ENCODE measurements around the gene BCO1. TPM values are rescaled to one million over a fixed set of nuclear protein-coding genes. Genes with fewer than 3 reads are reported as not detected.

Gene BCO1
- total RNA-seq, 3 donors from 2014 or later (not counting 1 experiment from before 2014, with no cell fraction given), result not detected

- Mint-ChIP-seq H3K27me3 (ENCODE audit: low read depth in 2 of 2) (peaks cover 13 to 15% of the 10 kb centered on the region in 2 donors), H3K27ac (no peak overlapping the region), H3K9me3 (no peaks in the 10 kb centered on the region), H3K4me1 (no peaks in the 10 kb centered on the region), H3K4me3 (no peak overlapping the region), H3K36me3 (no peaks in the 10 kb centered on the region)
- no peaks in the 10 kb centered on the region for H3K27me3 ChIP-seq (ENCODE audit: control insufficient read depth, insufficient read depth, low read length)
- no peak overlapping the region for H3K27ac ChIP-seq (ENCODE audit: low read length)
- no peak overlapping the region for H3K4me3 ChIP-seq (ENCODE audit: low read length)
- H3K9me3 ChIP-seq (ENCODE audit: control insufficient read depth, insufficient read depth, low read length), result no peaks in the 10 kb centered on the region
- no CpG with 5 or more reads among the region's 2 CpGs for WGBS (ENCODE audit: insufficient coverage)
- intact Hi-C loops (cut with micrococcal nuclease), result no loop called here
- no peak for TF ChIP-seq CTCF (IDR thresholded peaks at IDR 0.05)
- H3K36me3 ChIP-seq (ENCODE audit: control insufficient read depth, insufficient read depth, low read length), result no peaks in the 10 kb centered on the region
- ATAC-seq (no peak), DNase-seq (no peak)
- no peaks in the 10 kb centered on the region for H3K4me1 ChIP-seq (ENCODE audit: control insufficient read depth, insufficient read depth, low read length)
Observed at GRCh38 chr16:81227785-81228184, 10.7 kb upstream of the BCO1 start.

- Mint-ChIP-seq H3K4me3 (no peak overlapping the region), H3K36me3 (no peaks in the 10 kb centered on the region), H3K27ac (no peak overlapping the region), H3K27me3 (ENCODE audit: low read depth in 2 of 2) (peaks cover 12 to 13% of the 10 kb centered on the region in 2 donors), H3K9me3 (no peaks in the 10 kb centered on the region), H3K4me1 (no peaks in the 10 kb centered on the region)
- no peak for TF ChIP-seq CTCF (IDR thresholded peaks at IDR 0.05)
- Histone ChIP-seq H3K4me3 (ENCODE audit: low read length) (no peak overlapping the region), H3K4me1 (ENCODE audit: control insufficient read depth, insufficient read depth, low read length) (no peaks in the 10 kb centered on the region), H3K36me3 (ENCODE audit: control insufficient read depth, insufficient read depth, low read length) (no peaks in the 10 kb centered on the region), H3K27ac (ENCODE audit: low read length) (no peak overlapping the region), H3K9me3 (ENCODE audit: control insufficient read depth, insufficient read depth, low read length) (no peaks in the 10 kb centered on the region), H3K27me3 (ENCODE audit: control insufficient read depth, insufficient read depth, low read length) (no peaks in the 10 kb centered on the region)
- DNase-seq, result no peak
- WGBS (ENCODE audit: insufficient coverage), result 77% methylated on average over 7 of the region's 7 CpGs
- no peak for ATAC-seq
- intact Hi-C loops (cut with micrococcal nuclease), result no loop called here
Observed at GRCh38 chr16:81229811-81230210, 8.7 kb upstream of the BCO1 start.

- 53% methylated on average over 4 of the region's 5 CpGs for WGBS (ENCODE audit: insufficient coverage)
- Mint-ChIP-seq H3K4me3 (no peak overlapping the region), H3K27ac (no peak overlapping the region), H3K27me3 (ENCODE audit: low read depth in 2 of 2) (peaks cover 6 to 9% of the 10 kb centered on the region in 2 donors), H3K9me3 (no peaks in the 10 kb centered on the region), H3K36me3 (no peaks in the 10 kb centered on the region), H3K4me1 (no peaks in the 10 kb centered on the region)
- Histone ChIP-seq H3K9me3 (ENCODE audit: control insufficient read depth, insufficient read depth, low read length) (no peaks in the 10 kb centered on the region), H3K36me3 (ENCODE audit: control insufficient read depth, insufficient read depth, low read length) (no peaks in the 10 kb centered on the region), H3K27me3 (ENCODE audit: control insufficient read depth, insufficient read depth, low read length) (no peaks in the 10 kb centered on the region), H3K4me1 (ENCODE audit: control insufficient read depth, insufficient read depth, low read length) (no peaks in the 10 kb centered on the region), H3K4me3 (ENCODE audit: low read length) (no peak overlapping the region), H3K27ac (ENCODE audit: low read length) (no peak overlapping the region)
- ATAC-seq (no peak), DNase-seq (no peak)
- no peak for TF ChIP-seq CTCF (IDR thresholded peaks at IDR 0.05)
- intact Hi-C loops (cut with micrococcal nuclease), result no loop called here
Observed at GRCh38 chr16:81231014-81231413, 7.5 kb upstream of the BCO1 start.

GRCh38 chr16:81232740-81233367 lies 5.6 kb upstream of the BCO1 start:
- H3K4me3 ChIP-seq (ENCODE audit: low read length), result no peak overlapping the region
- TF ChIP-seq CTCF (IDR thresholded peaks at IDR 0.05), result no peak
- H3K9me3 Mint-ChIP-seq, result no peaks in the 10 kb centered on the region
- H3K36me3 Mint-ChIP-seq, result no peaks in the 10 kb centered on the region
- no peaks in the 10 kb centered on the region for H3K36me3 ChIP-seq (ENCODE audit: control insufficient read depth, insufficient read depth, low read length)
- H3K9me3 ChIP-seq (ENCODE audit: control insufficient read depth, insufficient read depth, low read length), result no peaks in the 10 kb centered on the region
- no peaks in the 10 kb centered on the region for H3K4me1 ChIP-seq (ENCODE audit: control insufficient read depth, insufficient read depth, low read length)
- intact Hi-C loops (cut with micrococcal nuclease), result no loop called here
- no peaks in the 10 kb centered on the region for H3K27me3 ChIP-seq (ENCODE audit: control insufficient read depth, insufficient read depth, low read length)
- no peaks in the 10 kb centered on the region for H3K4me1 Mint-ChIP-seq
- no peak for ATAC-seq
- no peak overlapping the region for H3K27ac ChIP-seq (ENCODE audit: low read length)
- peaks cover 6 to 9% of the 10 kb centered on the region in 2 donors for H3K27me3 Mint-ChIP-seq (ENCODE audit: low read depth in 2 of 2)
- H3K4me3 Mint-ChIP-seq, result no peak overlapping the region
- no peak overlapping the region for H3K27ac Mint-ChIP-seq
- no peak for DNase-seq
- WGBS (ENCODE audit: insufficient coverage), result 98% methylated on average over 7 of the region's 8 CpGs
